GM12891 (cell line): Measurements from ENCODE around the gene RAB35.

Source experiments
- DNase-seq: peaks from one replicate; pipeline ENCODE4 v3.0.0; 2011; ENCODE audit warnings: low spot score; ENCODE audit not compliant: insufficient read length
- FAIRE-seq: peaks from 2 replicates; lab custom pipeline; 2011; peaks lifted over from hg19 to GRCh38; lab: Jason Lieb, UNC
- PAX5 ChIP-seq: IDR thresholded peaks from 2 replicates; pipeline ENCODE4 v1.6.1; 2011; ENCODE audit warnings: low read length, moderate library complexity, mild to moderate bottlenecking; ENCODE audit not compliant: insufficient read depth, severe bottlenecking
- POLR2A ChIP-seq: IDR thresholded peaks from 2 replicates; pipeline ENCODE4 v1.6.1; 2011; ENCODE audit warnings: low read depth, low read length, control low read depth
- POLR2AphosphoS5 ChIP-seq: IDR thresholded peaks from 2 replicates; pipeline ENCODE4 v1.6.1; 2011; ENCODE audit warnings: low read depth, low read length, control low read depth
- POU2F2 ChIP-seq: IDR thresholded peaks from 2 replicates; pipeline ENCODE4 v1.6.1; 2011; ENCODE audit warnings: low read depth, mild to moderate bottlenecking, control low read depth, low read length, moderate library complexity
- SPI1 ChIP-seq: IDR thresholded peaks from 2 replicates; pipeline ENCODE4 v1.6.1; 2011; ENCODE audit warnings: low read depth, low read length, control low read depth
- TAF1 ChIP-seq: IDR thresholded peaks from 2 replicates; pipeline ENCODE4 v1.6.1; 2011; ENCODE audit warnings: low read depth, low read length, control low read depth

The RAB35 gene

GRCh38 chr12:120121766-120122293 is 5.3 kb upstream of the RAB35 start:
- FAIRE-seq (peak; percentile 86), DNase-seq (no peak)
- TF ChIP-seq SPI1 (no peak), TAF1 (no peak), POU2F2 (no peak), PAX5 (no peak), POLR2AphosphoS5 (no peak), POLR2A (no peak)

DNA sequence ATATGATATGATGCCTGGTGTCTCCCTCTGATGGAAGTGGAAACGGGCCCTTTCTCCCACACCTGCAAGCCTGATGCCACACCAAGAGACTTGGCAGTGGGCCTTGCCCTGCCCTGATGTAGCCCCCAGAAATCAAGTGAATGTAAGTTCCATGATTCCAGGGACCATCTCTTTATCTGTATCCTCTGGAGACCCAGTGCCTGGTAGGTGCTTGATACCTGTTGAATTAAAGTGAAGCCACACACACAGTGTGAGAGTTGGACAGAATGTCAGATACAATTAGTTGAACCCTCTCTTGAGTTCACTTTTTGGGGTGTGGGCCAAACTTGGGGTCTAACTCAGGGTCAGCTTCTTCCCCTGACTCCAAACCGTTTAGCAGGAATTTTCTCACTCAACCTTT is 4.8 kb upstream of the RAB35 start:
- FAIRE-seq (peak; percentile 51), DNase-seq (no peak)
- TF ChIP-seq SPI1 (no peak), POLR2AphosphoS5 (no peak), POU2F2 (no peak), PAX5 (no peak), TAF1 (no peak), POLR2A (no peak; the same call in none of the 2 replicates)

GRCh38 chr12:120119271-120119973 is 2.9 kb upstream of the RAB35 start:
- TF ChIP-seq POLR2AphosphoS5 = no peak
- TF ChIP-seq PAX5 = no peak
- TF ChIP-seq POLR2A = no peak
- TF ChIP-seq POU2F2 = no peak
- TF ChIP-seq SPI1 = peak; percentile 75
- no peak for DNase-seq
- peak; percentile 69 for FAIRE-seq

- no peak for DNase-seq
- FAIRE-seq = no peak
- no peak for TF ChIP-seq PAX5
- no peak for TF ChIP-seq POLR2AphosphoS5
- no peak for TF ChIP-seq POLR2A
- no peak for TF ChIP-seq TAF1
- no peak for TF ChIP-seq SPI1
- no peak for TF ChIP-seq POU2F2
These were observed 1.9 kb upstream of the RAB35 start for GRCh38 chr12:120118321-120119061.

DNA sequence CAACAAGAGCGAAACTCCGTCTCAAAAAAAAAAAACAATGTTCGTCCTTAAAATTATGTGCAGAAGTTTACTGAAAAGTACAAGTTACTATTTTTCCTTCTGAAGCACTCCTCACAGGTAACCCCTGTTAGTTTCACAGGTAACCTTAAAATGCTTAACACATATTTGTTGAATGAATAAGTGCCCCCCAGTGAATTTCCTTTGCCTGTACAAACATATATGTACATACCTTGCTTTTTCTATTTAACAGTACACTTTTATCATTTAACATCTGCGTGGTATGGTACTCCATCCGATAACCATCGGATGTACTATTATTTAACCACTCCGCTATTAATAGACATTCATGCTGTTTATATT is 1.4 kb upstream of the RAB35 start:
- no peak for FAIRE-seq
- no peak for TF ChIP-seq POU2F2
- no peak for TF ChIP-seq POLR2AphosphoS5
- no peak for TF ChIP-seq TAF1
- TF ChIP-seq SPI1 = no peak
- no peak for TF ChIP-seq PAX5
- TF ChIP-seq POLR2A = no peak
- DNase-seq = no peak

DNA sequence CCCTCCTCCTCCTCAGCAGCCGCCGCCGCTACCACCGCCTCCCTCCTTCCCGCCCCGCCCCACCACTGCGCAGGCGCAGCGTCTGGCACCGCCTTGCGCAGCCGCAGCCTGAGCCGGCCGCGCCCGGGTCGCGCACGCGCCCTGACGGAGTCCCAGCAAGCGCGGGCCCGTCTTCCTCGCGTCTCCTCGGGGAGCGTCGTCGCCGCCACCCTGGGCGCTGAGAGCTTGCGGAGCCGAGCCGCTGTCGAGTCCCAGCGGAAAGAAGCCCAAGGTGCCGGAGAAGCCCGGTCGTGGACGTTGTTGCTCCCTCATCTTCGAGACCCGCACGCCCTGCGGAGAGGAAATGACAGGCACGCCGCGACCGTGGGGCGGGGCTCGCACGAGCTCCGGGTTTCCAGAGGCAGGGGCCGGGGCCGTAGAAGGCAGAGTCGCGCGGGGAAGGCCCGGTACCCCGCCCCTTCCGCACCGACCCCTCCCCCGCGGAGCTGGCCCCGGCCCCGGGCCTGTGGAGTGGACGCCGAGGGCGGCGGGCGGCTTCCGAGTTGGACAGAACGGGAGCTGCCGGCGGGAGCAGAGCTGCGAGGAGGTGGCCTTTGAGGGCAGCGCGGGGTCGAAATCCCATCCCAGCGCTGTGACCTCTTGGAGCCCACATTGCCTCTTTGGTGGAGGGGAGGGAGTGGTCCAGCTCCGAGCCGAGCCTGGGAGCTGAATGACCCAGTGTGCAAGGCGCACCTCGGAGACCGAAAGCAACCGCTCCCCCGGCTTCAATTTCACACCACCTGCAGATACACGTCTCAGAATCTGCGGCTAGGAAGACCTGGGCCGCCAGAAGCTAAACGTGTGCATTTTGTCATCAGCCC is 469 bp upstream of the RAB35 start:
- peak; percentile 64; the same call in 1 of the 2 replicates for TF ChIP-seq POU2F2
- TF ChIP-seq POLR2AphosphoS5 = peak; percentile 83
- TF ChIP-seq POLR2A = peak; percentile 75
- TF ChIP-seq TAF1 = peak; percentile 64
- peak; percentile 1; the same call in 1 of the 2 replicates for TF ChIP-seq SPI1
- TF ChIP-seq PAX5 = no peak
- FAIRE-seq (peak; percentile 97), DNase-seq (peak; percentile 92)

GRCh38 chr12:120115692-120116440 is 687 bp downstream of the RAB35 start:
- FAIRE-seq = no peak
- DNase-seq = no peak
- TF ChIP-seq PAX5 (no peak), POU2F2 (no peak), TAF1 (no peak), SPI1 (no peak)

GRCh38 chr12:120115066-120115465 is 1.5 kb downstream of the RAB35 start:
- DNase-seq (no peak), FAIRE-seq (no peak)
- TF ChIP-seq POLR2A = peak; percentile 6; the same call in 1 of the 2 replicates
- no peak for TF ChIP-seq SPI1
